Measurements from ENCODE around the gene BDNF. TPM values are rescaled to one million over a fixed set of nuclear protein-coding genes. Genes with fewer than 3 reads are reported as not detected.
"Not testable (repeated sequence)": the region's sequence is repeated elsewhere in the genome, so short reads cannot be mapped to it uniquely, and the experiment has no call there.

BDNF gene
- not detected for polyA plus RNA-seq

- no peak for DNase-seq
- H3K9me3 Mint-ChIP-seq: peaks cover 0 to 37% (median 13%) of the 10 kb centered on the region in 6 donors
- peaks cover 11 to 21% (median 12%) of the 10 kb centered on the region in 3 donors for H3K27me3 Mint-ChIP-seq (ENCODE audit: low read depth in 3 of 3)
- H3K36me3 Mint-ChIP-seq: peaks cover 0 to 9% (median 0%) of the 10 kb centered on the region in 3 donors
- H3K4me3 Mint-ChIP-seq: peak within 1 kb of the TSS in 4 of 5 donors; percentile 43 to 69 (median 62)
- H3K4me1 Mint-ChIP-seq: peaks cover 6% of the 10 kb centered on the region in 2 donors
- no peak within 1 kb of the TSS for H3K27ac Mint-ChIP-seq
Measured at GRCh38 chr11:27700351-27701301, at the start of gene BDNF. BDNF (minus strand) TSS chr11:27700455; CDS start chr11:27658564, 41,891 bp downstream.

- Mint-ChIP-seq H3K4me3 (no peak overlapping the region), H3K27ac (no peak overlapping the region), H3K36me3 (peaks cover 0 to 4% (median 0%) of the 10 kb centered on the region in 3 donors), H3K9me3 (peaks cover 0 to 15% (median 6%) of the 10 kb centered on the region in 6 donors), H3K4me1 (no peaks in the 10 kb centered on the region), H3K27me3 (ENCODE audit: low read depth in 3 of 3) (peaks cover 0 to 4% (median 1%) of the 10 kb centered on the region in 3 donors)
- DNase-seq: no peak
Measured at GRCh38 chr11:27740362-27741013, 40.2 kb upstream of the BDNF start.

GRCh38 chr11:27735281-27735680, 35.0 kb upstream of the BDNF start:
- DNase-seq: no peak
- Mint-ChIP-seq H3K4me1 (no peaks in the 10 kb centered on the region), H3K9me3 (peaks cover 0 to 22% (median 8%) of the 10 kb centered on the region in 6 donors), H3K4me3 (no peak overlapping the region), H3K27ac (no peak overlapping the region), H3K27me3 (ENCODE audit: low read depth in 3 of 3) (peaks cover 0 to 4% (median 1%) of the 10 kb centered on the region in 3 donors), H3K36me3 (no peaks in the 10 kb centered on the region)

- not testable (repeated sequence) for H3K27me3 Mint-ChIP-seq (ENCODE audit: low read depth in 3 of 3); H3K4me3 Mint-ChIP-seq; H3K4me1 Mint-ChIP-seq; DNase-seq; H3K36me3 Mint-ChIP-seq; H3K27ac Mint-ChIP-seq
- peaks cover 2 to 14% (median 6%) of the 10 kb centered on the region in 6 donors for H3K9me3 Mint-ChIP-seq
Measured at GRCh38 chr11:27731803-27732202, 31.5 kb upstream of the BDNF start.

GRCh38 chr11:27726981-27727380, 26.7 kb upstream of the BDNF start:
- Mint-ChIP-seq H3K27me3 (ENCODE audit: low read depth in 3 of 3) (peaks cover 2 to 7% (median 4%) of the 10 kb centered on the region in 3 donors), H3K9me3 (peaks cover 2 to 16% (median 11%) of the 10 kb centered on the region in 6 donors), H3K4me1 (no peaks in the 10 kb centered on the region), H3K27ac (no peak overlapping the region), H3K4me3 (no peak overlapping the region), H3K36me3 (peaks cover 0 to 4% (median 0%) of the 10 kb centered on the region in 3 donors)
- no peak for DNase-seq

GRCh38 chr11:27723687-27724086, 23.4 kb upstream of the BDNF start:
- Mint-ChIP-seq H3K27me3 (ENCODE audit: low read depth in 3 of 3) (peaks cover 15 to 18% (median 16%) of the 10 kb centered on the region in 3 donors), H3K9me3 (peaks cover 11 to 35% (median 26%) of the 10 kb centered on the region in 6 donors), H3K4me1 (peaks cover 0 to 1% of the 10 kb centered on the region in 2 donors), H3K36me3 (peaks cover 4 to 9% (median 7%) of the 10 kb centered on the region in 3 donors), H3K27ac (no peak overlapping the region), H3K4me3 (no peak overlapping the region)
- no peak for DNase-seq

- Mint-ChIP-seq H3K4me3 (no peak overlapping the region), H3K36me3 (peaks cover 4 to 9% (median 7%) of the 10 kb centered on the region in 3 donors), H3K4me1 (peaks cover 0 to 1% of the 10 kb centered on the region in 2 donors), H3K9me3 (peaks cover 14 to 39% (median 29%) of the 10 kb centered on the region in 6 donors), H3K27ac (no peak overlapping the region), H3K27me3 (ENCODE audit: low read depth in 3 of 3) (peaks cover 16 to 19% (median 19%) of the 10 kb centered on the region in 3 donors)
- DNase-seq: no peak
Measured at GRCh38 chr11:27722953-27723344, 22.7 kb upstream of the BDNF start.

- peaks cover 4 to 9% (median 7%) of the 10 kb centered on the region in 3 donors for H3K36me3 Mint-ChIP-seq
- H3K27ac Mint-ChIP-seq: no peak overlapping the region
- no peak overlapping the region for H3K4me3 Mint-ChIP-seq
- peaks cover 20 to 45% (median 32%) of the 10 kb centered on the region in 6 donors for H3K9me3 Mint-ChIP-seq
- peaks cover 19 to 21% (median 20%) of the 10 kb centered on the region in 3 donors for H3K27me3 Mint-ChIP-seq (ENCODE audit: low read depth in 3 of 3)
- DNase-seq: no peak
- peaks cover 0 to 1% of the 10 kb centered on the region in 2 donors for H3K4me1 Mint-ChIP-seq
Measured at GRCh38 chr11:27722117-27722952, 22.1 kb upstream of the BDNF start.

GRCh38 chr11:27721264-27722116, 21.2 kb upstream of the BDNF start:
- Mint-ChIP-seq H3K36me3 (peaks cover 4 to 9% (median 7%) of the 10 kb centered on the region in 3 donors), H3K4me1 (peaks cover 0 to 1% of the 10 kb centered on the region in 2 donors), H3K4me3 (no peak overlapping the region), H3K27ac (no peak overlapping the region), H3K27me3 (ENCODE audit: low read depth in 3 of 3) (peaks cover 19 to 21% (median 20%) of the 10 kb centered on the region in 3 donors), H3K9me3 (peaks cover 20 to 48% (median 33%) of the 10 kb centered on the region in 6 donors)
- DNase-seq: no peak

- Mint-ChIP-seq H3K36me3 (peaks cover 4 to 9% (median 7%) of the 10 kb centered on the region in 3 donors), H3K27me3 (ENCODE audit: low read depth in 3 of 3) (peaks cover 19 to 23% (median 20%) of the 10 kb centered on the region in 3 donors)
- DNase-seq: no peak
Measured at GRCh38 chr11:27720277-27720830, 20.1 kb upstream of the BDNF start.

GRCh38 chr11:27719546-27719925, 19.3 kb upstream of the BDNF start:
- DNase-seq: no peak
- Mint-ChIP-seq H3K27me3 (ENCODE audit: low read depth in 3 of 3) (peaks cover 19 to 23% (median 20%) of the 10 kb centered on the region in 3 donors), H3K4me3 (no peak overlapping the region), H3K36me3 (peaks cover 4 to 9% (median 7%) of the 10 kb centered on the region in 3 donors), H3K27ac (no peak overlapping the region), H3K4me1 (peaks cover 0 to 1% of the 10 kb centered on the region in 2 donors), H3K9me3 (peaks cover 20 to 48% (median 33%) of the 10 kb centered on the region in 6 donors)

More at GRCh38 chr11:27720277-27720830, 20.1 kb upstream of the BDNF start:
- Mint-ChIP-seq H3K9me3 (peaks cover 20 to 48% (median 34%) of the 10 kb centered on the region in 6 donors), H3K4me1 (peaks cover 0 to 1% of the 10 kb centered on the region in 2 donors), H3K4me3 (no peak overlapping the region), H3K27ac (no peak overlapping the region)

Data from immature natural killer cell (primary cell).